ENCODE data around the gene TMEM115. TPM values are rescaled to one million over a fixed set of nuclear protein-coding genes. Genes with fewer than 3 reads are reported as not detected.

Gene TMEM115
- polyA plus RNA-seq, 4 donors: 32.4 to 44.0 (median 33.5) TPM

- no peak for DNase-seq (ENCODE audit: low read depth in 4 of 4, low spot score in 3 of 4)
Measured at GRCh38 chr3:50354186-50354764, 5.0 kb downstream of the TMEM115 start.

- DNase-seq (ENCODE audit: low read depth in 4 of 4, low spot score in 3 of 4): no peak
Measured at GRCh38 chr3:50353245-50354004, 5.9 kb downstream of the TMEM115 start.

- no peak for DNase-seq (ENCODE audit: low read depth in 4 of 4, low spot score in 3 of 4)
Measured at GRCh38 chr3:50352781-50353180, 6.5 kb downstream of the TMEM115 start.

- DNase-seq (ENCODE audit: low read depth in 4 of 4, low spot score in 3 of 4): no peak
Measured at GRCh38 chr3:50351323-50351697, 8.0 kb downstream of the TMEM115 start.

- peak; percentile 80 to 85 (median 82) for DNase-seq (ENCODE audit: low read depth in 4 of 4, low spot score in 3 of 4)
Measured at GRCh38 chr3:50350527-50351322, 8.6 kb downstream of the TMEM115 start, which contains the start of the genes CYB561D2 and NPRL2. TSS of gene CYB561D2 (plus strand) at chr3:50350862. CDS start at chr3:50351434, 572 bp downstream. TSS of gene NPRL2 (minus strand) at chr3:50350775. CDS start at chr3:50350652, 123 bp downstream.

GRCh38 chr3:50350213-50350526, 9.2 kb downstream of the TMEM115 start:
- DNase-seq (ENCODE audit: low read depth in 4 of 4, low spot score in 3 of 4): no peak

GRCh38 chr3:50347187-50347813, 12.0 kb downstream of the TMEM115 start:
- no peak for DNase-seq (ENCODE audit: low read depth in 4 of 4, low spot score in 3 of 4)

GRCh38 chr3:50345586-50346234, 13.6 kb downstream of the TMEM115 start, which contains the start of gene ZMYND10:
TSS of gene ZMYND10 (minus strand) at chr3:50345732. CDS start at chr3:50345579, 153 bp downstream.
- DNase-seq (ENCODE audit: low read depth in 4 of 4, low spot score in 3 of 4): no peak

GRCh38 chr3:50345008-50345407, 14.3 kb downstream of the TMEM115 start:
- no peak for DNase-seq (ENCODE audit: low read depth in 4 of 4, low spot score in 3 of 4)

GRCh38 chr3:50342813-50343633, 16.3 kb downstream of the TMEM115 start:
- DNase-seq (ENCODE audit: low read depth in 4 of 4, low spot score in 3 of 4): no peak

- DNase-seq (ENCODE audit: low read depth in 4 of 4, low spot score in 3 of 4): no peak
Measured at GRCh38 chr3:50341996-50342650, 17.2 kb downstream of the TMEM115 start.

GRCh38 chr3:50341537-50341936, 17.8 kb downstream of the TMEM115 start:
- no peak for DNase-seq (ENCODE audit: low read depth in 4 of 4, low spot score in 3 of 4)

- DNase-seq (ENCODE audit: low read depth in 4 of 4, low spot score in 3 of 4): no peak
Measured at GRCh38 chr3:50340448-50341329, 18.6 kb downstream of the TMEM115 start, which contains the start of gene RASSF1. TSS of gene RASSF1 (minus strand) at chr3:50340836. CDS start at chr3:50340805, 31 bp downstream.

GRCh38 chr3:50340147-50340447, 19.2 kb downstream of the TMEM115 start:
- DNase-seq (ENCODE audit: low read depth in 4 of 4, low spot score in 3 of 4): no peak

- DNase-seq (ENCODE audit: low read depth in 4 of 4, low spot score in 3 of 4): no peak
Measured at GRCh38 chr3:50339485-50340146, 19.7 kb downstream of the TMEM115 start.

- no peak for DNase-seq (ENCODE audit: low read depth in 4 of 4, low spot score in 3 of 4)
Measured at GRCh38 chr3:50338965-50339364, 20.4 kb downstream of the TMEM115 start.

- peak; percentile 93 to 96 (median 94) for DNase-seq (ENCODE audit: low read depth in 4 of 4, low spot score in 3 of 4)
Measured at GRCh38 chr3:50337175-50337861, 22.0 kb downstream of the TMEM115 start.

All from left renal pelvis (tissue), 4 donors.